Gastrocnemius medialis (tissue), 4 donors: ENCODE measurements around the gene MBNL2. TPM values are rescaled to one million over a fixed set of nuclear protein-coding genes. Genes with fewer than 3 reads are reported as not detected.

ENCODE experiments used
- ATAC-seq, 2 donors: fragments of 150-250 bp; one replicate each; pipeline ENCODE4 v1.9.1; 2016
- DNase-seq, 2 donors: peaks; one replicate each; pipeline ENCODE4 v3.0.0-alpha.2; 2019
- H3K27ac ChIP-seq, 4 donors: fragments of 200-600 bp; sonication (generic); 1 replicate in 1 of 4; 2 replicates in 3 of 4; pipeline ENCODE4 v1.5.1; 2016 to 2018; ENCODE audit warnings: mild to moderate bottlenecking in 2 of 4, moderate library complexity in 1 of 4
- H3K27me3 ChIP-seq, 3 donors: fragments of 200-600 bp; sonication (generic) in 2 of 3; 1 replicate in 1 of 3; 2 replicates in 2 of 3; pipeline versions ENCODE4 v1.5.1 to v1.6.0; 2016 to 2019; ENCODE audit warnings: mild to moderate bottlenecking in 1 of 3, moderate library complexity in 1 of 3
- H3K36me3 ChIP-seq, 2 donors: fragments of 200-600 bp; sonication (generic) in 1 of 2; one replicate each; pipeline ENCODE4 v1.5.1; 2017 to 2018
- H3K4me1 ChIP-seq, 2 donors: fragments of 200-600 bp; sonication (generic) in 1 of 2; one replicate each; pipeline ENCODE4 v1.5.1; 2016 to 2017; ENCODE audit warnings: mild to moderate bottlenecking in 2 of 2
- H3K4me3 ChIP-seq, 4 donors: fragments of 200-600 bp; sonication (generic) in 3 of 4; 1 replicate in 1 of 4; 2 replicates in 3 of 4; pipeline ENCODE4 v1.5.1; 2016 to 2019; ENCODE audit warnings: mild to moderate bottlenecking in 2 of 4
- H3K9me3 ChIP-seq, 3 donors: fragments of 200-600 bp; sonication (generic) in 2 of 3; 1 replicate in 1 of 3; 2 replicates in 2 of 3; pipeline ENCODE4 v1.5.1; 2016 to 2019
- CTCF ChIP-seq, 5 experiments: fragments of 450-650 bp in 3 of 5; fragments of 200-600 bp in 2 of 5; sonication (generic) in 2 of 5; IDR thresholded peaks in 4 of 5; conservative IDR thresholded peaks in 1 of 5; 1 replicate in 4 of 5; 2 replicates in 1 of 5; pipeline ENCODE4 v1.5.1; 2016 to 2019; ENCODE audit warnings: antibody characterized with exemption in 5 of 5, mild to moderate bottlenecking in 3 of 5, moderate library complexity in 3 of 5
- POLR2A ChIP-seq, 2 donors: fragments of 450-650 bp; IDR thresholded peaks; one replicate each; pipeline ENCODE4 v1.6.1; 2017; ENCODE audit warnings: antibody characterized with exemption in 2 of 2, mild to moderate bottlenecking in 2 of 2, moderate library complexity in 2 of 2
- in situ Hi-C, 4 donors: fragments of 200-750 bp; cut with MboI; loops; one replicate each; pipeline versions ENCODE4 v1.15.0 to v1.8.0; 2017; ENCODE audit warnings: low sequenced_read_pairs in 4 of 4
- intact Hi-C: fragments of 100-400 bp; cut with DNase I; formaldehyde crosslinking; loops from one replicate; pipeline ENCODE4 v1.15.1; 2023; ENCODE audit warnings: low total_unique reads
- total RNA-seq, 4 donors: library from RNA; depleted of rRNA; stranded (reverse); fragments of >200 nt; gene quantifications; one replicate each; pipeline versions ENCODE4 v1.1.0 to v1.2.3, GENCODE V29; 2016

Gene MBNL2
- total RNA-seq, 4 donors from 2014 or later, result 47.9 to 92.0 (median 71.3) TPM

- H3K27me3 ChIP-seq, result no peaks in the 10 kb centered on the region
- peak; percentile 20 to 38 for ATAC-seq
- H3K9me3 ChIP-seq, result no peaks in the 10 kb centered on the region
- in situ Hi-C loops (no loop called here), intact Hi-C loops (no loop called here)
- H3K27ac ChIP-seq, result peak overlapping the region; percentile 42 to 89 (median 55)
- no peak for DNase-seq
- H3K4me3 ChIP-seq, result no peak overlapping the region
- TF ChIP-seq CTCF (IDR thresholded peaks at IDR 0.05 in 4 of 5, conservative IDR thresholded peaks at IDR 0.05 in 1 of 5), result no peak
- no peak for TF ChIP-seq POLR2A (IDR thresholded peaks at IDR 0.05)
- H3K4me1 ChIP-seq, result peaks cover 85 to 90% of the 10 kb centered on the region in 2 donors
- no peaks in the 10 kb centered on the region for H3K36me3 ChIP-seq
These were observed 9.1 kb downstream of the MBNL2 start for GRCh38 chr13:97231118-97231828.

GRCh38 chr13:97231829-97232196 is 9.7 kb downstream of the MBNL2 start:
- H3K4me3 ChIP-seq, result no peak overlapping the region
- no peak for ATAC-seq
- no peak for TF ChIP-seq POLR2A (IDR thresholded peaks at IDR 0.05)
- TF ChIP-seq CTCF (IDR thresholded peaks at IDR 0.05 in 4 of 5, conservative IDR thresholded peaks at IDR 0.05 in 1 of 5), result no peak
- H3K27ac ChIP-seq, result peak overlapping the region; percentile 42 to 89 (median 55)
- no peaks in the 10 kb centered on the region for H3K9me3 ChIP-seq
- intact Hi-C loops (no loop called here), in situ Hi-C loops (no loop called here)
- peaks cover 85 to 90% of the 10 kb centered on the region in 2 donors for H3K4me1 ChIP-seq
- no peaks in the 10 kb centered on the region for H3K36me3 ChIP-seq
- H3K27me3 ChIP-seq, result no peaks in the 10 kb centered on the region
- DNase-seq, result no peak

GRCh38 chr13:97233499-97233898 is 11.4 kb downstream of the MBNL2 start:
- Histone ChIP-seq H3K4me3 (no peak overlapping the region), H3K27ac (peak overlapping the region; percentile 2 to 71 (median 24)), H3K27me3 (no peaks in the 10 kb centered on the region), H3K36me3 (no peaks in the 10 kb centered on the region), H3K9me3 (no peaks in the 10 kb centered on the region), H3K4me1 (peaks cover 88 to 92% of the 10 kb centered on the region in 2 donors)
- in situ Hi-C loops (no loop called here), intact Hi-C loops (no loop called here)
- TF ChIP-seq POLR2A (IDR thresholded peaks at IDR 0.05) (no peak), CTCF (IDR thresholded peaks at IDR 0.05 in 4 of 5, conservative IDR thresholded peaks at IDR 0.05 in 1 of 5) (no peak)
- DNase-seq, result no peak
- ATAC-seq, result no peak

- Histone ChIP-seq H3K36me3 (no peaks in the 10 kb centered on the region), H3K4me3 (no peak overlapping the region), H3K4me1 (peaks cover 88 to 93% of the 10 kb centered on the region in 2 donors), H3K27ac (peak overlapping the region in 3 of 4 donors; percentile 44 to 71 (median 62)), H3K27me3 (no peaks in the 10 kb centered on the region), H3K9me3 (no peaks in the 10 kb centered on the region)
- intact Hi-C loops, result no loop called here
- in situ Hi-C loops, result no loop called here
- DNase-seq, result no peak
- TF ChIP-seq POLR2A (IDR thresholded peaks at IDR 0.05), result no peak
- no peak for TF ChIP-seq CTCF (IDR thresholded peaks at IDR 0.05 in 4 of 5, conservative IDR thresholded peaks at IDR 0.05 in 1 of 5)
- no peak for ATAC-seq
These were observed 12.1 kb downstream of the MBNL2 start for GRCh38 chr13:97234236-97234635.
